HUES48 (cell line): Measurements from ENCODE around the gene CENPP.

Source experiments
- H3K27ac ChIP-seq: one replicate; pipeline ENCODE4 v1.7.0; 2013; ENCODE audit warnings: low read depth, low read length, inconsistent platforms
- H3K27me3 ChIP-seq: 2 replicates; pipeline ENCODE4 v1.6.1; 2013; ENCODE audit warnings: mild to moderate bottlenecking, low read length; ENCODE audit not compliant: control insufficient read depth, insufficient read depth
- H3K36me3 ChIP-seq: 2 replicates; pipeline ENCODE4 v1.6.1; 2013; ENCODE audit warnings: low read length; ENCODE audit not compliant: control insufficient read depth, insufficient read depth
- H3K4me1 ChIP-seq: 2 replicates; pipeline ENCODE4 v1.6.1; 2013; ENCODE audit warnings: mild to moderate bottlenecking, low read length; ENCODE audit not compliant: control insufficient read depth, insufficient read depth
- H3K4me3 ChIP-seq: 2 replicates; pipeline ENCODE4 v1.5.1; 2013; ENCODE audit warnings: mild to moderate bottlenecking, low read depth, low read length
- H3K9ac ChIP-seq: 2 replicates; pipeline ENCODE4 v1.6.1; 2013; ENCODE audit warnings: mild to moderate bottlenecking, low read depth, low read length, moderate library complexity
- H3K9me3 ChIP-seq: 2 replicates; pipeline ENCODE4 v1.6.1; 2013; ENCODE audit warnings: low read length; ENCODE audit not compliant: control insufficient read depth, insufficient read depth

Gene CENPP

GRCh38 chr9:92611621-92612285 lies 286.0 kb downstream of the CENPP start:
- Histone ChIP-seq H3K27ac (no peak overlapping the region), H3K9me3 (no peaks in the 10 kb centered on the region), H3K4me1 (0 out of 2 replicates have a peak, but pooled peaks cover 4% of the 10 kb centered on the region), H3K27me3 (no peaks in the 10 kb centered on the region), H3K9ac (no peak overlapping the region), H3K4me3 (no peak overlapping the region), H3K36me3 (peaks cover 47% of the 10 kb centered on the region)

- Histone ChIP-seq H3K27ac (no peak overlapping the region), H3K4me3 (no peak overlapping the region), H3K36me3 (peaks cover 50% of the 10 kb centered on the region), H3K4me1 (0 out of 2 replicates have a peak, but pooled peaks cover 4% of the 10 kb centered on the region), H3K9me3 (no peaks in the 10 kb centered on the region), H3K27me3 (no peaks in the 10 kb centered on the region), H3K9ac (no peak overlapping the region)
Observed at GRCh38 chr9:92612292-92612691, 286.5 kb downstream of the CENPP start.

GRCh38 chr9:92612816-92613215 lies 287.1 kb downstream of the CENPP start:
- Histone ChIP-seq H3K4me3 (no peak overlapping the region), H3K9ac (no peak overlapping the region), H3K27me3 (no peaks in the 10 kb centered on the region), H3K27ac (no peak overlapping the region), H3K9me3 (no peaks in the 10 kb centered on the region), H3K36me3 (peaks cover 55% of the 10 kb centered on the region), H3K4me1 (0 out of 2 replicates have a peak, but pooled peaks cover 4% of the 10 kb centered on the region)

- peaks cover 61% of the 10 kb centered on the region for H3K36me3 ChIP-seq
- H3K4me3 ChIP-seq = no peak overlapping the region
- 0 out of 2 replicates have a peak, but pooled peaks cover 4% of the 10 kb centered on the region for H3K4me1 ChIP-seq
- no peaks in the 10 kb centered on the region for H3K9me3 ChIP-seq
- H3K27ac ChIP-seq = no peak overlapping the region
- no peak overlapping the region for H3K9ac ChIP-seq
- H3K27me3 ChIP-seq = no peaks in the 10 kb centered on the region
Observed at GRCh38 chr9:92613268-92614122, 287.7 kb downstream of the CENPP start.

- Histone ChIP-seq H3K36me3 (peaks cover 67% of the 10 kb centered on the region), H3K27ac (no peak overlapping the region), H3K27me3 (no peaks in the 10 kb centered on the region), H3K4me3 (no peak overlapping the region), H3K9ac (no peak overlapping the region), H3K9me3 (no peaks in the 10 kb centered on the region), H3K4me1 (0 out of 2 replicates have a peak, but pooled peaks cover 4% of the 10 kb centered on the region)
Observed at GRCh38 chr9:92614123-92614510, 288.4 kb downstream of the CENPP start.

- Histone ChIP-seq H3K27me3 (no peaks in the 10 kb centered on the region), H3K4me1 (no peaks in the 10 kb centered on the region), H3K9ac (no peak overlapping the region), H3K4me3 (no peak overlapping the region), H3K27ac (no peak overlapping the region), H3K36me3 (peaks cover 71% of the 10 kb centered on the region), H3K9me3 (no peaks in the 10 kb centered on the region)
Observed at GRCh38 chr9:92614763-92615461, 289.2 kb downstream of the CENPP start.

GRCh38 chr9:92615790-92616189 lies 290.0 kb downstream of the CENPP start:
- Histone ChIP-seq H3K27me3 (no peaks in the 10 kb centered on the region), H3K36me3 (peaks cover 80% of the 10 kb centered on the region)

GRCh38 chr9:92616199-92616641 lies 290.5 kb downstream of the CENPP start:
- H3K9ac ChIP-seq = no peak overlapping the region
- H3K27me3 ChIP-seq = no peaks in the 10 kb centered on the region
- H3K27ac ChIP-seq = no peak overlapping the region
- no peak overlapping the region for H3K4me3 ChIP-seq
- H3K9me3 ChIP-seq = no peaks in the 10 kb centered on the region
- no peaks in the 10 kb centered on the region for H3K4me1 ChIP-seq
- H3K36me3 ChIP-seq = peaks cover 81% of the 10 kb centered on the region

More at GRCh38 chr9:92615790-92616189, 290.0 kb downstream of the CENPP start:
- Histone ChIP-seq H3K9ac (no peak overlapping the region), H3K4me1 (no peaks in the 10 kb centered on the region), H3K9me3 (no peaks in the 10 kb centered on the region), H3K4me3 (no peak overlapping the region), H3K27ac (no peak overlapping the region)

- Histone ChIP-seq H3K9me3 (no peaks in the 10 kb centered on the region), H3K4me1 (no peaks in the 10 kb centered on the region), H3K27me3 (no peaks in the 10 kb centered on the region), H3K4me3 (no peak overlapping the region), H3K36me3 (peaks cover 80% of the 10 kb centered on the region), H3K27ac (no peak overlapping the region), H3K9ac (no peak overlapping the region)
Observed at GRCh38 chr9:92616655-92617111, 290.9 kb downstream of the CENPP start.

- Histone ChIP-seq H3K4me1 (no peaks in the 10 kb centered on the region), H3K4me3 (no peak overlapping the region), H3K36me3 (peaks cover 74% of the 10 kb centered on the region), H3K27ac (no peak overlapping the region), H3K9ac (no peak overlapping the region), H3K27me3 (no peaks in the 10 kb centered on the region), H3K9me3 (no peaks in the 10 kb centered on the region)
Observed at GRCh38 chr9:92617195-92617813, 291.6 kb downstream of the CENPP start.
